Activated CD8-positive, alpha-beta memory T cell treated with anti-CD3 and anti-CD28 coated beads, Interleukin-2, amount 50 U/mL, for 1 hour (primary cell): ENCODE results near the gene TOMM20.
A peak's percentile ranks its signal among the peaks of the same experiment; 100 is the strongest.
"Not testable (repeated sequence)": the region's sequence is repeated elsewhere in the genome, so short reads cannot be mapped to it uniquely, and the experiment has no call there.

ENCODE experiments used
- DNase-seq: peaks from one replicate; pipeline ENCODE4 v3.0.0-alpha.2; 2020; ENCODE audit errors: extremely low read depth

Gene TOMM20

GRCh38 chr1:235128456-235129328 lies at the start of gene TOMM20:
TSS of gene TOMM20 (minus strand) at chr1:235128837. CDS start at chr1:235128715, 122 bp downstream.
- DNase-seq: peak; percentile 82

- DNase-seq: no peak
Measured at GRCh38 chr1:235176486-235176885, 47.8 kb upstream of the TOMM20 start.

GRCh38 chr1:235169986-235170385 lies 41.3 kb upstream of the TOMM20 start:
- DNase-seq: no peak

- DNase-seq: no peak
Measured at GRCh38 chr1:235168375-235168774, 39.7 kb upstream of the TOMM20 start.

- DNase-seq: no peak
Measured at GRCh38 chr1:235161685-235162327, 33.2 kb upstream of the TOMM20 start.

GRCh38 chr1:235160957-235161684 lies 32.5 kb upstream of the TOMM20 start, which contains the start of gene RBM34:
TSS of gene RBM34 (minus strand) at chr1:235161250. CDS start at chr1:235161226, 24 bp downstream.
- DNase-seq: peak; percentile 73

- DNase-seq: peak; percentile 12
Measured at GRCh38 chr1:235160383-235160956, 31.8 kb upstream of the TOMM20 start.

- not testable (repeated sequence) for DNase-seq
Measured at GRCh38 chr1:235159930-235160329, 31.3 kb upstream of the TOMM20 start.

- DNase-seq: not testable (repeated sequence)
Measured at GRCh38 chr1:235159284-235159683, 30.6 kb upstream of the TOMM20 start.

GRCh38 chr1:235158680-235159079 lies 30.0 kb upstream of the TOMM20 start:
- DNase-seq: no peak

- DNase-seq: no peak
Measured at GRCh38 chr1:235157150-235157549, 28.5 kb upstream of the TOMM20 start.

- DNase-seq: no peak
Measured at GRCh38 chr1:235156740-235157139, 28.1 kb upstream of the TOMM20 start.

- no peak for DNase-seq
Measured at GRCh38 chr1:235156265-235156664, 27.6 kb upstream of the TOMM20 start.

GRCh38 chr1:235152235-235152634 lies 23.6 kb upstream of the TOMM20 start:
- DNase-seq: no peak

- no peak for DNase-seq
Measured at GRCh38 chr1:235151033-235151432, 22.4 kb upstream of the TOMM20 start.

GRCh38 chr1:235149824-235150223 lies 21.2 kb upstream of the TOMM20 start:
- no peak for DNase-seq

GRCh38 chr1:235147269-235147668 lies 18.6 kb upstream of the TOMM20 start:
- DNase-seq: no peak

- DNase-seq: no peak
Measured at GRCh38 chr1:235145639-235146038, 17.0 kb upstream of the TOMM20 start.

- no peak for DNase-seq
Measured at GRCh38 chr1:235142991-235143390, 14.4 kb upstream of the TOMM20 start.

- no peak for DNase-seq
Measured at GRCh38 chr1:235139315-235139714, 10.7 kb upstream of the TOMM20 start.

- no peak for DNase-seq
Measured at GRCh38 chr1:235138821-235139220, 10.2 kb upstream of the TOMM20 start.

- DNase-seq: no peak
Measured at GRCh38 chr1:235136111-235136510, 7.5 kb upstream of the TOMM20 start.
